ENCODE data around the gene URB1.

URB1 gene

DNA sequence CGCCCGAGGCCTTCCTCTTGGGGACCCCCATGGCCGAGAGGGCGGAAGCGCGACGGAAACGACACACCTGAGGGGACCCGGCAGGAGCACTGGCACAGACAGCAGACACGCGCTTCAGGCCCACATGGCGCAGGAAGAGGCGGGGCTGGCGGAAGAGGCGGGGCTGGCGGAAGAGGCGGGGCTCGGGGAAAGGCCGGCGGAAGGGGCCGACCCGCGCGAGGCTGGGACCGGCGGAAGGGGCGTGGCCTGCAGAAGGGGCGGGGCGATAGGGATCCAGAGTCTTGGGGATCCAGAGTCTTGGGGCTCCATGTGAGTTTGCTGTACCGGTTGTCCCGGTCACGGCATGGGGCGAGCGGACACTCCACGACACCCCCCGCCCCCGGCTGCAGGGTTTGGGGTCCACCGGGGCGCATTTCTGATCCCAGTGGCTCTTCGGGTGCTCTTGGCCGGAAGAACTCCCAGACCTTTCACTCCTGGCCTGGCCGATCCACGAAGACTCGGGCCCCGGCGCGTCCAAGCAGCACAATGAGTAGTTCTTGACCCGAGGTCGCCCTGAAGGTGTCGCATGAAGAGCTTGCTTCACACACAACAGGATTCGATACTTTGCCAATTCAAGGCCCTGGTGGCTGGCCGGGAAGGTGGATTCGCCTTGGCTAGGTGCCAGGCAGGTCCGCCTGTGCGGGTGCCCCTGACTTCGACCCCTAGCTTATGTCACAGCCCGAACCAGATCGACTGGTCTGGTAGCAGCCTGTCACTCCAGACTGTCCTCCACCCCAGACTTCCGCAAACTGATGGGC lies at the start of gene URB1 (continued):
- TF ChIP-seq, protein P1, sequence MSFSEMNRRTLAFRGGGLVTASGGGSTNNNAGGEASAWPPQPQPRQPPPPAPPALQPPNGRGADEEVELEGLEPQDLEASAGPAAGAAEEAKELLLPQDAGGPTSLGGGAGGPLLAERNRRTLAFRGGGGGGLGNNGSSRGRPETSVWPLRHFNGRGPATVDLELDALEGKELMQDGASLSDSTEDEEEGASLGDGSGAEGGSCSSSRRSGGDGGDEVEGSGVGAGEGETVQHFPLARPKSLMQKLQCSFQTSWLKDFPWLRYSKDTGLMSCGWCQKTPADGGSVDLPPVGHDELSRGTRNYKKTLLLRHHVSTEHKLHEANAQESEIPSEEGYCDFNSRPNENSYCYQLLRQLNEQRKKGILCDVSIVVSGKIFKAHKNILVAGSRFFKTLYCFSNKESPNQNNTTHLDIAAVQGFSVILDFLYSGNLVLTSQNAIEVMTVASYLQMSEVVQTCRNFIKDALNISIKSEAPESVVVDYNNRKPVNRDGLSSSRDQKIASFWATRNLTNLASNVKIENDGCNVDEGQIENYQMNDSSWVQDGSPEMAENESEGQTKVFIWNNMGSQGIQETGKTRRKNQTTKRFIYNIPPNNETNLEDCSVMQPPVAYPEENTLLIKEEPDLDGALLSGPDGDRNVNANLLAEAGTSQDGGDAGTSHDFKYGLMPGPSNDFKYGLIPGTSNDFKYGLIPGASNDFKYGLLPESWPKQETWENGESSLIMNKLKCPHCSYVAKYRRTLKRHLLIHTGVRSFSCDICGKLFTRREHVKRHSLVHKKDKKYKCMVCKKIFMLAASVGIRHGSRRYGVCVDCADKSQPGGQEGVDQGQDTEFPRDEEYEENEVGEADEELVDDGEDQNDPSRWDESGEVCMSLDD (tag by site-specific recombination; IDR thresholded peaks at IDR 0.05): peak; percentile 98
- TF ChIP-seq ZNF561 (tag by site-specific recombination; IDR thresholded peaks at IDR 0.05; ENCODE audit: borderline replicate concordance) (no peak), BCL11A (tag by site-specific recombination; IDR thresholded peaks at IDR 0.05; ENCODE audit: low read depth) (peak; percentile 74; the same call in 1 of the 2 replicates), ZNF785 (tag by site-specific recombination; IDR thresholded peaks at IDR 0.05) (no peak), ZNF391 (tag by site-specific recombination; IDR thresholded peaks at IDR 0.05; ENCODE audit: borderline replicate concordance, low read depth) (no peak), ZNF426 (tag by site-specific recombination; IDR thresholded peaks at IDR 0.05) (no peak), HOXC10 (CRISPR knock-in tag; IDR thresholded peaks at IDR 0.05) (no peak), ZNF341 (tag by site-specific recombination; IDR thresholded peaks at IDR 0.05; ENCODE audit: low read depth) (peak; percentile 78), EGR2 (tag by site-specific recombination; IDR thresholded peaks at IDR 0.05; ENCODE audit: low read depth) (peak; percentile 9; the same call in 1 of the 2 replicates), ZNF707 (tag by site-specific recombination; IDR thresholded peaks at IDR 0.05) (no peak), ZFP3 (tag by site-specific recombination; IDR thresholded peaks at IDR 0.05; ENCODE audit: low read depth) (no peak), YY2 (tag by site-specific recombination; IDR thresholded peaks at IDR 0.05) (no peak), ZNF529 (tag by site-specific recombination; IDR thresholded peaks at IDR 0.05; ENCODE audit: insufficient replicate concordance) (no peak), SCRT1 (tag by site-specific recombination; IDR thresholded peaks at IDR 0.05; ENCODE audit: borderline replicate concordance) (no peak), ZNF416 (tag by site-specific recombination; IDR thresholded peaks at IDR 0.05) (no peak), ZNF214 (tag by site-specific recombination; IDR thresholded peaks at IDR 0.05; ENCODE audit: borderline replicate concordance) (no peak), KLF10 (tag by site-specific recombination; IDR thresholded peaks at IDR 0.05) (peak; percentile 69; the same call in 1 of the 2 replicates)
- TF ChIP-seq, protein P2, sequence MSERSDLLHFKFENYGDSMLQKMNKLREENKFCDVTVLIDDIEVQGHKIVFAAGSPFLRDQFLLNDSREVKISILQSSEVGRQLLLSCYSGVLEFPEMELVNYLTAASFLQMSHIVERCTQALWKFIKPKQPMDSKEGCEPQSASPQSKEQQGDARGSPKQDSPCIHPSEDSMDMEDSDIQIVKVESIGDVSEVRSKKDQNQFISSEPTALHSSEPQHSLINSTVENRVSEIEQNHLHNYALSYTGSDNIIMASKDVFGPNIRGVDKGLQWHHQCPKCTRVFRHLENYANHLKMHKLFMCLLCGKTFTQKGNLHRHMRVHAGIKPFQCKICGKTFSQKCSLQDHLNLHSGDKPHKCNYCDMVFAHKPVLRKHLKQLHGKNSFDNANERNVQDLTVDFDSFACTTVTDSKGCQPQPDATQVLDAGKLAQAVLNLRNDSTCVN (tag by site-specific recombination; optimal IDR thresholded peaks at IDR 0.05): peak; percentile 82
- TF ChIP-seq, protein P3, sequence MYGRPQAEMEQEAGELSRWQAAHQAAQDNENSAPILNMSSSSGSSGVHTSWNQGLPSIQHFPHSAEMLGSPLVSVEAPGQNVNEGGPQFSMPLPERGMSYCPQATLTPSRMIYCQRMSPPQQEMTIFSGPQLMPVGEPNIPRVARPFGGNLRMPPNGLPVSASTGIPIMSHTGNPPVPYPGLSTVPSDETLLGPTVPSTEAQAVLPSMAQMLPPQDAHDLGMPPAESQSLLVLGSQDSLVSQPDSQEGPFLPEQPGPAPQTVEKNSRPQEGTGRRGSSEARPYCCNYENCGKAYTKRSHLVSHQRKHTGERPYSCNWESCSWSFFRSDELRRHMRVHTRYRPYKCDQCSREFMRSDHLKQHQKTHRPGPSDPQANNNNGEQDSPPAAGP (tag by site-specific recombination; IDR thresholded peaks at IDR 0.05): no peak
- TF ChIP-seq, protein P4, sequence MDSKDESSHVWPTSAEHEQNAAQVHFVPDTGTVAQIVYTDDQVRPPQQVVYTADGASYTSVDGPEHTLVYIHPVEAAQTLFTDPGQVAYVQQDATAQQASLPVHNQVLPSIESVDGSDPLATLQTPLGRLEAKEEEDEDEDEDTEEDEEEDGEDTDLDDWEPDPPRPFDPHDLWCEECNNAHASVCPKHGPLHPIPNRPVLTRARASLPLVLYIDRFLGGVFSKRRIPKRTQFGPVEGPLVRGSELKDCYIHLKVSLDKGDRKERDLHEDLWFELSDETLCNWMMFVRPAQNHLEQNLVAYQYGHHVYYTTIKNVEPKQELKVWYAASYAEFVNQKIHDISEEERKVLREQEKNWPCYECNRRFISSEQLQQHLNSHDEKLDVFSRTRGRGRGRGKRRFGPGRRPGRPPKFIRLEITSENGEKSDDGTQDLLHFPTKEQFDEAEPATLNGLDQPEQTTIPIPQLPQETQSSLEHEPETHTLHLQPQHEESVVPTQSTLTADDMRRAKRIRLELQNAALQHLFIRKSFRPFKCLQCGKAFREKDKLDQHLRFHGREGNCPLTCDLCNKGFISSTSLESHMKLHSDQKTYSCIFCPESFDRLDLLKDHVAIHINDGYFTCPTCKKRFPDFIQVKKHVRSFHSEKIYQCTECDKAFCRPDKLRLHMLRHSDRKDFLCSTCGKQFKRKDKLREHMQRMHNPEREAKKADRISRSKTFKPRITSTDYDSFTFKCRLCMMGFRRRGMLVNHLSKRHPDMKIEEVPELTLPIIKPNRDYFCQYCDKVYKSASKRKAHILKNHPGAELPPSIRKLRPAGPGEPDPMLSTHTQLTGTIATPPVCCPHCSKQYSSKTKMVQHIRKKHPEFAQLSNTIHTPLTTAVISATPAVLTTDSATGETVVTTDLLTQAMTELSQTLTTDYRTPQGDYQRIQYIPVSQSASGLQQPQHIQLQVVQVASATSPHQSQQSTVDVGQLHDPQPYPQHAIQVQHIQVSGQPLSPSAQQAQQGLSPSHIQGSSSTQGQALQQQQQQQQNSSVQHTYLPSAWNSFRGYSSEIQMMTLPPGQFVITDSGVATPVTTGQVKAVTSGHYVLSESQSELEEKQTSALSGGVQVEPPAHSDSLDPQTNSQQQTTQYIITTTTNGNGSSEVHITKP (tag by site-specific recombination; IDR thresholded peaks at IDR 0.05): peak; percentile 96
- TF ChIP-seq, protein P5, sequence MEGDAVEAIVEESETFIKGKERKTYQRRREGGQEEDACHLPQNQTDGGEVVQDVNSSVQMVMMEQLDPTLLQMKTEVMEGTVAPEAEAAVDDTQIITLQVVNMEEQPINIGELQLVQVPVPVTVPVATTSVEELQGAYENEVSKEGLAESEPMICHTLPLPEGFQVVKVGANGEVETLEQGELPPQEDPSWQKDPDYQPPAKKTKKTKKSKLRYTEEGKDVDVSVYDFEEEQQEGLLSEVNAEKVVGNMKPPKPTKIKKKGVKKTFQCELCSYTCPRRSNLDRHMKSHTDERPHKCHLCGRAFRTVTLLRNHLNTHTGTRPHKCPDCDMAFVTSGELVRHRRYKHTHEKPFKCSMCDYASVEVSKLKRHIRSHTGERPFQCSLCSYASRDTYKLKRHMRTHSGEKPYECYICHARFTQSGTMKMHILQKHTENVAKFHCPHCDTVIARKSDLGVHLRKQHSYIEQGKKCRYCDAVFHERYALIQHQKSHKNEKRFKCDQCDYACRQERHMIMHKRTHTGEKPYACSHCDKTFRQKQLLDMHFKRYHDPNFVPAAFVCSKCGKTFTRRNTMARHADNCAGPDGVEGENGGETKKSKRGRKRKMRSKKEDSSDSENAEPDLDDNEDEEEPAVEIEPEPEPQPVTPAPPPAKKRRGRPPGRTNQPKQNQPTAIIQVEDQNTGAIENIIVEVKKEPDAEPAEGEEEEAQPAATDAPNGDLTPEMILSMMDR (tag by site-specific recombination; IDR thresholded peaks at IDR 0.05): no peak; the same call in 1 of the 2 replicates
- TF ChIP-seq, protein P6, sequence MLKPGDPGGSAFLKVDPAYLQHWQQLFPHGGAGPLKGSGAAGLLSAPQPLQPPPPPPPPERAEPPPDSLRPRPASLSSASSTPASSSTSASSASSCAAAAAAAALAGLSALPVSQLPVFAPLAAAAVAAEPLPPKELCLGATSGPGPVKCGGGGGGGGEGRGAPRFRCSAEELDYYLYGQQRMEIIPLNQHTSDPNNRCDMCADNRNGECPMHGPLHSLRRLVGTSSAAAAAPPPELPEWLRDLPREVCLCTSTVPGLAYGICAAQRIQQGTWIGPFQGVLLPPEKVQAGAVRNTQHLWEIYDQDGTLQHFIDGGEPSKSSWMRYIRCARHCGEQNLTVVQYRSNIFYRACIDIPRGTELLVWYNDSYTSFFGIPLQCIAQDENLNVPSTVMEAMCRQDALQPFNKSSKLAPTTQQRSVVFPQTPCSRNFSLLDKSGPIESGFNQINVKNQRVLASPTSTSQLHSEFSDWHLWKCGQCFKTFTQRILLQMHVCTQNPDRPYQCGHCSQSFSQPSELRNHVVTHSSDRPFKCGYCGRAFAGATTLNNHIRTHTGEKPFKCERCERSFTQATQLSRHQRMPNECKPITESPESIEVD (tag by site-specific recombination; IDR thresholded peaks at IDR 0.05): no peak
- TF ChIP-seq, protein P7, sequence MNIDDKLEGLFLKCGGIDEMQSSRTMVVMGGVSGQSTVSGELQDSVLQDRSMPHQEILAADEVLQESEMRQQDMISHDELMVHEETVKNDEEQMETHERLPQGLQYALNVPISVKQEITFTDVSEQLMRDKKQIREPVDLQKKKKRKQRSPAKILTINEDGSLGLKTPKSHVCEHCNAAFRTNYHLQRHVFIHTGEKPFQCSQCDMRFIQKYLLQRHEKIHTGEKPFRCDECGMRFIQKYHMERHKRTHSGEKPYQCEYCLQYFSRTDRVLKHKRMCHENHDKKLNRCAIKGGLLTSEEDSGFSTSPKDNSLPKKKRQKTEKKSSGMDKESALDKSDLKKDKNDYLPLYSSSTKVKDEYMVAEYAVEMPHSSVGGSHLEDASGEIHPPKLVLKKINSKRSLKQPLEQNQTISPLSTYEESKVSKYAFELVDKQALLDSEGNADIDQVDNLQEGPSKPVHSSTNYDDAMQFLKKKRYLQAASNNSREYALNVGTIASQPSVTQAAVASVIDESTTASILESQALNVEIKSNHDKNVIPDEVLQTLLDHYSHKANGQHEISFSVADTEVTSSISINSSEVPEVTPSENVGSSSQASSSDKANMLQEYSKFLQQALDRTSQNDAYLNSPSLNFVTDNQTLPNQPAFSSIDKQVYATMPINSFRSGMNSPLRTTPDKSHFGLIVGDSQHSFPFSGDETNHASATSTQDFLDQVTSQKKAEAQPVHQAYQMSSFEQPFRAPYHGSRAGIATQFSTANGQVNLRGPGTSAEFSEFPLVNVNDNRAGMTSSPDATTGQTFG (tag by site-specific recombination; IDR thresholded peaks at IDR 0.05; ENCODE audit: borderline replicate concordance): no peak

Data from HEK293 (cell line).